ENCODE measurements around the gene GTPBP2.
A peak's percentile ranks its signal among the peaks of the same experiment; 100 is the strongest.
"Not testable (repeated sequence)": the region's sequence is repeated elsewhere in the genome, so short reads cannot be mapped to it uniquely, and the experiment has no call there.

Gene GTPBP2

GRCh38 chr6:43623880-43624785, 4.9 kb downstream of the GTPBP2 start:
- DNase-seq (ENCODE audit: low read depth): no peak

GRCh38 chr6:43622541-43622940, 6.5 kb downstream of the GTPBP2 start:
- DNase-seq (ENCODE audit: low read depth): no peak

- no peak for DNase-seq (ENCODE audit: low read depth)
Measured at GRCh38 chr6:43621836-43622180, 7.3 kb downstream of the GTPBP2 start.

GRCh38 chr6:43621078-43621835, 7.8 kb downstream of the GTPBP2 start:
- no peak for DNase-seq (ENCODE audit: low read depth)

GRCh38 chr6:43616725-43617472, 12.2 kb downstream of the GTPBP2 start:
- no peak for DNase-seq (ENCODE audit: low read depth)

GRCh38 chr6:43614396-43614730, 14.7 kb downstream of the GTPBP2 start:
- no peak for DNase-seq (ENCODE audit: low read depth)

DNA sequence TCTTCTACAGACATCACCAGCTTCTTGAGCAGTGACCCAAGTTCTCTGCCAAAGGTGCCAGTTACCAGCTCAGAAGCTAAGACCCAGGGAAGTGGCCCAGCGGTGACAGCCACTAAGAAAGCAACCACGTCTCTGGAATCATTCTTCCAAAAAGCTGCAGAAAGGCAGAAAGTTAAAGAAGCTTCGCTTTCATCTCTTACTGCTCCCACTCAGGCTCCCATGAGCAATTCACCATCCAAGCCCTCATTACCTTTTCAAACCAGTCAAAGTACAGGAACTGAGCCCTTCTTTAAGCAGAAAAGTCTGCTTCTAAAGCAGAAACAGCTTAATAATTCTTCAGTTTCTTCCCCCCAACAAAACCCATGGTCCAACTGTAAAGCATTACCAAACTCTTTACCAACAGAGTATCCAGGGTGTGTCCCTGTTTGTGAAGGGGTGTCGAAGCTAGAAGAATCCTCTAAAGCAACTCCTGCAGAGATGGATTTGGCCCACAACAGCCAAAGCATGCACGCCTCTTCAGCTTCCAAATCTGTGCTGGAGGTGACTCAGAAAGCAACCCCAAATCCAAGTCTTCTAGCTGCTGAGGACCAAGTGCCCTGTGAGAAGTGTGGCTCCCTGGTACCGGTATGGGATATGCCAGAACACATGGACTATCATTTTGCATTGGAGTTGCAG, 15.2 kb downstream of the GTPBP2 start:
- no peak for DNase-seq (ENCODE audit: low read depth)

GRCh38 chr6:43610431-43610830, 18.6 kb downstream of the GTPBP2 start:
- DNase-seq (ENCODE audit: low read depth): no peak

GRCh38 chr6:43609402-43609801, 19.7 kb downstream of the GTPBP2 start:
- DNase-seq (ENCODE audit: low read depth): peak; percentile 55

- no peak for DNase-seq (ENCODE audit: low read depth)
Measured at GRCh38 chr6:43608807-43609206, 20.3 kb downstream of the GTPBP2 start.

- peak; percentile 80 for DNase-seq (ENCODE audit: low read depth)
Measured at GRCh38 chr6:43608310-43608763, 20.7 kb downstream of the GTPBP2 start.

- DNase-seq (ENCODE audit: low read depth): no peak
Measured at GRCh38 chr6:43606019-43606418, 23.0 kb downstream of the GTPBP2 start.

DNA sequence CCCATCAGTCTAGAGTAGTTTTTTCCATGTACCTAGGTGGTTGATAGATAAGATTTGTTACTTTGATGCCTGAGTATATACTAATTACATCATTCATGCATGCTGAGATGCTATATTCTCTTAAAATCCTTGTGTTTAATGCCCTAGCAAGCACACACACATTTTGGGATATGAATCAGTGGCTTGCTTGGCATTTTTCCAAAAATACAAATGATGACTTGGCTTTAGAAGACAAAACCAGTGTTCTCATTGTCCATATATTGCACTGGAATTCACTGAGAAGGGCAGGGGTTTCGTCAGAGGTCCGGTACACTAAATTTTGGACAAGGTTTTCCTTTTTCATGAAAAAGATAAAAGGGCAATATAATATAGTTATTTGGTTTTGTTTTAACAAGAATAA, 24.9 kb downstream of the GTPBP2 start:
- DNase-seq (ENCODE audit: low read depth): peak; percentile 85

DNA sequence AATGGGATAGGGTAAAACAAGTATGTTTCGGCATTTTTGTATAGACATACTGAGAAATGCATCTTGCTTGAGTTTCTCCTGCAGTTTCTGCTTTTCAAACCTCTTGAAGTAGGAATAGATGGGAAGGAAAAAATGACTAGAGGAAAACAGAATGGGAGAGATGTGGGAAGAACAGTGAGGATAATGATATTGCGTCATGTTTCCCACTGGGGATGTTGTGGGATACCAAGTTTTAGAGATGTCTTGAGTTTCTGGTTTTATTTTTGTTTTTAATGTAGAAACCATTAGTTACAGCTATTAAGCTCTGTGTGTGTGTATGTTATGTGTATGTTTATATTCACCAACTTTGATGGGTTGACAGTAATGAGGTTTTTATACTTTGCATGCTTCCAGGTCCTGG, 28.5 kb downstream of the GTPBP2 start:
- no peak for DNase-seq (ENCODE audit: low read depth)

DNA sequence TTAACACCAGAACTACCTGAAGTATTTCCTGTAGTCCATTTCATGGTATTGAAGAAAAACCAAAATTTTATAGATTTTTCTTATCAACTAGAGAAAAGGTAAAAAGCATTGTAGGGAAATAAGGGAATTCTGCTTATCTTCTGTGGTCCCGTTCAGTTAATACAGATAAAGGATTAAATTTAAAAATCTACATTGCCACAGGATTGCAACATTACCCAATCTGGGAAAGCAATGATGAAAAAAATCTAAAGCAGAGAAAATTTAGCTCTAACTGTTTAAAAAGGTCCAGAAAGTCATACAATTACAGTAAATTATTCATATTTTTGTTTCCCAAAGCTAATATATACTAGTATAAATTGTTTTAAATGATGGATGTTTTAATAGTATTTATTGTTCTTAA, 35.1 kb downstream of the GTPBP2 start:
- DNase-seq (ENCODE audit: low read depth): no peak

GRCh38 chr6:43589564-43589963, 39.5 kb downstream of the GTPBP2 start:
- DNase-seq (ENCODE audit: low read depth): not testable (repeated sequence)

DNA sequence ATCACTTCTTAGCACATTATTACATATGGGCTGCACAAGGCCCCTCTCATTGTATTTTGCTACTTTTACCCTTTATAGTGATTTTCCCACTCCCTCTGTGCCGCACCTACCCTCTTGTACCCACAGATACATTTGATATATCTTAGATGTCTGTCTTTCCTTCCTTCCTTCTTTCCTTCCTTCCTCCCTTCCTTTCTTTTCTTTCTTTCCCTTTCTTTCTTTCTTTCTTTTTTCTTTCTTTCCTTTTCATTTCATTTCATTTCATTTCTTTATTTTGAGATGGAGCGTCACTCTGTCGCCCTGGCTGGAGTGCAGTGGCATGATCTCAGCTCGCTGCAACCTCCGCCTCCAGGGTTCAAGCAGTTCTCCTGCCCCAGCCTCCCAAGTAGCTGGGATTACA, 40.9 kb downstream of the GTPBP2 start:
- no peak for DNase-seq (ENCODE audit: low read depth)

GRCh38 chr6:43584892-43585570, 44.0 kb downstream of the GTPBP2 start:
- DNase-seq (ENCODE audit: low read depth): peak; percentile 33

DNA sequence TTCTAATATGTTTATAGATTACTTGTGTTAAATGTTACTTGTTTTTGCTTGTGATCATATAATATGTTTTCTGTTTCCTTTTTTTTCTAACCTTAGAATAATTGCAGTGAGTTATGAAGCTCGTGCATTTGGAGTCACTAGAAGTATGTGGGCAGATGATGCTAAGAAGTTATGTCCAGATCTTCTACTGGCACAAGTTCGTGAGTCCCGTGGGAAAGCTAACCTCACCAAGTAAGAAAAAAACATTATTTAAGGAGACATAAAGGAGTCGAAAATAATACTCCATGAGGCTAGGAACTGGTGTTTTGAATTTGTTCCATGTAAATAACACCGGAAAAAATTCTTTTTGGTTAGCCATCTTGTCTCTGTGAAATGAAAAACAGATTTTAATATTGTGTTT, 46.2 kb downstream of the GTPBP2 start:
- DNase-seq (ENCODE audit: low read depth): no peak

DNA sequence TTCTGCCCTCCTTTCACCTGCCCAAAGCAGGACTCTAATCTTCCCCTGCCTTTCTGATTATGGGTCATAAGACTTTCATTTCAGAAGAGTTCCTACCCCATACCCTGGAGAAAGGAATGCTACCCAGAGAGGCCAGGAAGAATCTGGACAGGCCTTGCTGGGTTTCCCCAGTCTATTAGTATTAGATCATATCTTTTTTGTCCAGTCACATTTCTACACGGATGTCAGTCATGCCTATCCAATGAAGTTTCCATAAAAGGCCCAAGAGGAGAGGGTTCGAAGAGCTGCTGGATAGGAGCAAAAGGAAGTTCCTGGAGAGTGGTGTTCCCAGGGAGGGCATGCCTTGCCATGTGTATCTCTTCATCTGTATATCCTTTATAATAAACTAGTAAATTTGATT, 49.9 kb downstream of the GTPBP2 start:
- DNase-seq (ENCODE audit: low read depth): peak; percentile 62

DNA sequence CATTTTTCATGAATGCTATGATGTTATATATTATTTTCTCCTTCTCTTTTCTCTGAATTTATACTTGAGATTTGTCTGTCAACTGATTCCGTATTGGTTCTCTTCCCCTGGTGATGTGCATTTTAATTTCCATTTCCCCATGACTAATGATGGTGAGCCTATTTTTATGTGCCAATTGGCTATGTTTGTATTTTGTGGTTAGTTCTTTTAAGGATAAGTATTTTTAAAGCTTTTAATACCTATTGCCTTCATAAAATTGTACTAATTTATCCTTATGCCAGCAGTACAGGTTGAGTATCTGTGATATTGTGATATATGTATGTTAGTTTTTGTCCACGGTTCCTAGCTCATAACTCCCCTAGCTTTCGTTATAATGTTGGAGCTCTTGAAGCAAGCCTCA, 50.3 kb downstream of the GTPBP2 start:
- peak; percentile 29 for DNase-seq (ENCODE audit: low read depth)

Measured in iris pigment epithelial cell (primary cell).